ENCODE data around the gene TBC1D22A.

TBC1D22A gene

GRCh38 chr22:46954781-46955180, 192.3 kb downstream of the TBC1D22A start:
- DNase-seq (ENCODE audit: low read depth, low spot score) = no peak

- no peak for DNase-seq (ENCODE audit: low read depth, low spot score)
Observed at GRCh38 chr22:46956498-46957215, 194.2 kb downstream of the TBC1D22A start.

- DNase-seq (ENCODE audit: low read depth, low spot score) = no peak
Observed at GRCh38 chr22:46957521-46957920, 195.1 kb downstream of the TBC1D22A start.

- DNase-seq (ENCODE audit: low read depth, low spot score) = no peak
Observed at GRCh38 chr22:46958191-46958590, 195.7 kb downstream of the TBC1D22A start.

GRCh38 chr22:46958658-46959057, 196.2 kb downstream of the TBC1D22A start:
- DNase-seq (ENCODE audit: low read depth, low spot score) = no peak

GRCh38 chr22:46959369-46959768, 196.9 kb downstream of the TBC1D22A start:
- DNase-seq (ENCODE audit: low read depth, low spot score) = no peak

- DNase-seq (ENCODE audit: low read depth, low spot score) = no peak
Observed at GRCh38 chr22:46961591-46962295, 199.3 kb downstream of the TBC1D22A start.

GRCh38 chr22:46962406-46962805, 200.0 kb downstream of the TBC1D22A start:
- no peak for DNase-seq (ENCODE audit: low read depth, low spot score)

- no peak for DNase-seq (ENCODE audit: low read depth, low spot score)
Observed at GRCh38 chr22:46963672-46964545, 201.5 kb downstream of the TBC1D22A start.

GRCh38 chr22:46964773-46965550, 202.5 kb downstream of the TBC1D22A start:
- DNase-seq (ENCODE audit: low read depth, low spot score) = no peak

- DNase-seq (ENCODE audit: low read depth, low spot score) = no peak
Observed at GRCh38 chr22:46965555-46966494, 203.4 kb downstream of the TBC1D22A start.

GRCh38 chr22:46966495-46966845, 204.0 kb downstream of the TBC1D22A start:
- DNase-seq (ENCODE audit: low read depth, low spot score) = no peak

GRCh38 chr22:46966846-46967245, 204.4 kb downstream of the TBC1D22A start:
- no peak for DNase-seq (ENCODE audit: low read depth, low spot score)

GRCh38 chr22:46967445-46968358, 205.3 kb downstream of the TBC1D22A start:
- no peak for DNase-seq (ENCODE audit: low read depth, low spot score)

- no peak for DNase-seq (ENCODE audit: low read depth, low spot score)
Observed at GRCh38 chr22:46968359-46968740, 205.9 kb downstream of the TBC1D22A start.

GRCh38 chr22:46968848-46969247, 206.4 kb downstream of the TBC1D22A start:
- DNase-seq (ENCODE audit: low read depth, low spot score) = no peak

- DNase-seq (ENCODE audit: low read depth, low spot score) = no peak
Observed at GRCh38 chr22:46969491-46969890, 207.0 kb downstream of the TBC1D22A start.

GRCh38 chr22:46969961-46970360, 207.5 kb downstream of the TBC1D22A start:
- no peak for DNase-seq (ENCODE audit: low read depth, low spot score)

- no peak for DNase-seq (ENCODE audit: low read depth, low spot score)
Observed at GRCh38 chr22:46970411-46971098, 208.1 kb downstream of the TBC1D22A start.
